AG09309 (cell line): ENCODE data around the gene MAGEA1.

ENCODE experiments used
- DNase-seq: peaks from one replicate; pipeline ENCODE4 v3.0.0-alpha.2; 2010; ENCODE audit warnings: low read depth
- H3K4me3 ChIP-seq: 2 replicates; pipeline ENCODE4 v1.5.1; 2011; ENCODE audit warnings: mild to moderate bottlenecking, low read depth, low read length, moderate library complexity; ENCODE audit not compliant: control insufficient read depth
- CTCF ChIP-seq: IDR thresholded peaks from 2 replicates; pipeline ENCODE4 v1.5.1; 2011; ENCODE audit warnings: mild to moderate bottlenecking, low read depth, low read length, inconsistent platforms; ENCODE audit not compliant: insufficient read depth, control insufficient read depth; ENCODE audit errors: missing control alignments

MAGEA1 gene

DNA sequence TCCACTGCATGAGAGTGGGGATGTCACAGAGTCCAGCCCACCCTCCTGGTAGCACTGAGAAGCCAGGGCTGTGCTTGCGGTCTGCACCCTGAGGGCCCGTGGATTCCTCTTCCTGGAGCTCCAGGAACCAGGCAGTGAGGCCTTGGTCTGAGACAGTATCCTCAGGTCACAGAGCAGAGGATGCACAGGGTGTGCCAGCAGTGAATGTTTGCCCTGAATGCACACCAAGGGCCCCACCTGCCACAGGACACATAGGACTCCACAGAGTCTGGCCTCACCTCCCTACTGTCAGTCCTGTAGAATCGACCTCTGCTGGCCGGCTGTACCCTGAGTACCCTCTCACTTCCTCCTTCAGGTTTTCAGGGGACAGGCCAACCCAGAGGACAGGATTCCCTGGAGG, 2.7 kb downstream of the MAGEA1 start:
- DNase-seq: no peak
- TF ChIP-seq CTCF: no peak
- no peak overlapping the region for H3K4me3 ChIP-seq

GRCh38 chrX:153184787-153185186, 5.7 kb downstream of the MAGEA1 start:
- no peak for TF ChIP-seq CTCF
- no peak for DNase-seq
- no peak overlapping the region for H3K4me3 ChIP-seq

- TF ChIP-seq CTCF: no peak
- no peak overlapping the region for H3K4me3 ChIP-seq
- DNase-seq: no peak
Measured at GRCh38 chrX:153190381-153190780, 11.3 kb downstream of the MAGEA1 start.

GRCh38 chrX:153200462-153200861, 21.4 kb downstream of the MAGEA1 start:
- DNase-seq: no peak
- H3K4me3 ChIP-seq: no peak overlapping the region
- TF ChIP-seq CTCF: no peak

GRCh38 chrX:153206425-153207046, 27.5 kb downstream of the MAGEA1 start:
- no peak overlapping the region for H3K4me3 ChIP-seq
- TF ChIP-seq CTCF: no peak
- DNase-seq: no peak

- no peak for TF ChIP-seq CTCF
- no peak for DNase-seq
- H3K4me3 ChIP-seq: no peak overlapping the region
Measured at GRCh38 chrX:153209347-153209746, 30.3 kb downstream of the MAGEA1 start.

GRCh38 chrX:153214934-153215333, 35.9 kb downstream of the MAGEA1 start:
- TF ChIP-seq CTCF: no peak
- no peak for DNase-seq
- no peak overlapping the region for H3K4me3 ChIP-seq
